GM19455 (cell line): ENCODE data around the gene NFATC1.
A peak's percentile ranks its signal among the peaks of the same experiment; 100 is the strongest.
"Not testable (repeated sequence)": the region's sequence is repeated elsewhere in the genome, so short reads cannot be mapped to it uniquely, and the experiment has no call there.

Experiments
- ATAC-seq: cut with Tn5 transposase; IDR thresholded peaks from one replicate; pipeline ENCODE4 v1.9.1; 2021; ENCODE audit not compliant: unreplicated experiment

Gene NFATC1

GRCh38 chr18:79375441-79376154, 20.1 kb upstream of the NFATC1 start:
- no peak for ATAC-seq

- ATAC-seq = not testable (repeated sequence)
These were observed 19.1 kb upstream of the NFATC1 start for GRCh38 chr18:79376661-79377060.

GRCh38 chr18:79377187-79377891, 18.4 kb upstream of the NFATC1 start:
- ATAC-seq = no peak

GRCh38 chr18:79378536-79379250, 17.0 kb upstream of the NFATC1 start:
- ATAC-seq = peak; percentile 61

- no peak for ATAC-seq
These were observed 16.4 kb upstream of the NFATC1 start for GRCh38 chr18:79379251-79379905.

- ATAC-seq = no peak
These were observed 15.6 kb upstream of the NFATC1 start for GRCh38 chr18:79379931-79380815.

GRCh38 chr18:79380816-79381806, 14.6 kb upstream of the NFATC1 start:
- ATAC-seq = no peak

- ATAC-seq = no peak
These were observed 13.9 kb upstream of the NFATC1 start for GRCh38 chr18:79381811-79382311.

- no peak for ATAC-seq
These were observed 12.9 kb upstream of the NFATC1 start for GRCh38 chr18:79382681-79383387.

GRCh38 chr18:79383388-79384056, 12.2 kb upstream of the NFATC1 start:
- ATAC-seq = no peak

- ATAC-seq = no peak
These were observed 11.5 kb upstream of the NFATC1 start for GRCh38 chr18:79384151-79384807.

GRCh38 chr18:79384834-79385233, 10.9 kb upstream of the NFATC1 start:
- no peak for ATAC-seq

- no peak for ATAC-seq
These were observed 10.4 kb upstream of the NFATC1 start for GRCh38 chr18:79385326-79385707.

- ATAC-seq = no peak
These were observed 9.9 kb upstream of the NFATC1 start for GRCh38 chr18:79385708-79386341.

- no peak for ATAC-seq
These were observed 9.2 kb upstream of the NFATC1 start for GRCh38 chr18:79386547-79386946.

- no peak for ATAC-seq
These were observed 8.5 kb upstream of the NFATC1 start for GRCh38 chr18:79387214-79387613.

GRCh38 chr18:79387615-79388014, 8.1 kb upstream of the NFATC1 start:
- no peak for ATAC-seq
